Activated naive CD8-positive, alpha-beta T cell treated with anti-CD3 and anti-CD28 coated beads for 36 hours (primary cell): ENCODE data around the gene DAAM2. TPM values are rescaled to one million over a fixed set of nuclear protein-coding genes. Genes with fewer than 3 reads are reported as not detected.

Experiments used
- DNase-seq: peaks from one replicate; pipeline ENCODE4 v3.0.0; 2021
- H3K27ac Mint-ChIP-seq: one replicate; pipeline ENCODE4 v1.8.0; 2022; ENCODE audit warnings: mild to moderate bottlenecking, moderate library complexity, mixed read lengths
- H3K27me3 Mint-ChIP-seq: one replicate; pipeline ENCODE4 v1.8.0; 2022; ENCODE audit warnings: mild to moderate bottlenecking, mixed read lengths
- H3K36me3 Mint-ChIP-seq: one replicate; pipeline ENCODE4 v1.8.0; 2021; ENCODE audit warnings: mild to moderate bottlenecking, mixed read lengths
- H3K4me1 Mint-ChIP-seq: one replicate; pipeline ENCODE4 v1.8.0; 2021; ENCODE audit warnings: mixed read lengths
- H3K4me3 Mint-ChIP-seq: one replicate; pipeline ENCODE4 v1.8.0; 2022; ENCODE audit warnings: mild to moderate bottlenecking, moderate library complexity, mixed read lengths
- H3K9me3 Mint-ChIP-seq: one replicate; pipeline ENCODE4 v1.8.0; 2022; ENCODE audit warnings: mixed read lengths
- total RNA-seq, 2 experiments: library from RNA; stranded (reverse); gene quantifications; one replicate each; pipeline ENCODE4 v1.2.3, GENCODE V29; 2021

Gene DAAM2
- total RNA-seq: not detected

GRCh38 chr6:39791850-39792539 is at the start of gene DAAM2:
TSS of gene DAAM2 (plus strand) at chr6:39792376. CDS start at chr6:39856303, 63,927 bp downstream.
- peak; percentile 9 for DNase-seq

GRCh38 chr6:39746795-39747194 is 45.4 kb upstream of the DAAM2 start:
- no peak for DNase-seq
- Mint-ChIP-seq H3K36me3 (peaks cover 2% of the 10 kb centered on the region), H3K4me1 (no peaks in the 10 kb centered on the region), H3K27ac (no peak overlapping the region), H3K4me3 (no peak overlapping the region), H3K9me3 (peaks cover 2% of the 10 kb centered on the region), H3K27me3 (peaks cover 10% of the 10 kb centered on the region)

More at GRCh38 chr6:39791850-39792539, at the start of gene DAAM2:
- H3K4me3 Mint-ChIP-seq: peak within 1 kb of the TSS; percentile 10
- no peaks in the 10 kb centered on the region for H3K36me3 Mint-ChIP-seq
- no peaks in the 10 kb centered on the region for H3K4me1 Mint-ChIP-seq
- H3K9me3 Mint-ChIP-seq: no peaks in the 10 kb centered on the region
- H3K27ac Mint-ChIP-seq: no peak within 1 kb of the TSS
- peaks cover 55% of the 10 kb centered on the region for H3K27me3 Mint-ChIP-seq

- Mint-ChIP-seq H3K27me3 (peaks cover 10% of the 10 kb centered on the region), H3K27ac (no peak overlapping the region), H3K36me3 (no peaks in the 10 kb centered on the region), H3K4me1 (no peaks in the 10 kb centered on the region), H3K4me3 (no peak overlapping the region), H3K9me3 (no peaks in the 10 kb centered on the region)
- DNase-seq: no peak
Measured at GRCh38 chr6:39752835-39753724, 39.1 kb upstream of the DAAM2 start.

- no peaks in the 10 kb centered on the region for H3K4me1 Mint-ChIP-seq
- H3K4me3 Mint-ChIP-seq: no peak overlapping the region
- H3K27ac Mint-ChIP-seq: no peak overlapping the region
- H3K36me3 Mint-ChIP-seq: no peaks in the 10 kb centered on the region
- DNase-seq: no peak
- no peaks in the 10 kb centered on the region for H3K9me3 Mint-ChIP-seq
- peaks cover 10% of the 10 kb centered on the region for H3K27me3 Mint-ChIP-seq
Measured at GRCh38 chr6:39753725-39754045, 38.5 kb upstream of the DAAM2 start.

- peaks cover 7% of the 10 kb centered on the region for H3K27me3 Mint-ChIP-seq
- H3K4me1 Mint-ChIP-seq: no peaks in the 10 kb centered on the region
- no peak for DNase-seq
- no peaks in the 10 kb centered on the region for H3K9me3 Mint-ChIP-seq
- H3K27ac Mint-ChIP-seq: no peak overlapping the region
- no peaks in the 10 kb centered on the region for H3K36me3 Mint-ChIP-seq
- no peak overlapping the region for H3K4me3 Mint-ChIP-seq
Measured at GRCh38 chr6:39754514-39755115, 37.6 kb upstream of the DAAM2 start.

GRCh38 chr6:39755231-39755630 is 36.9 kb upstream of the DAAM2 start:
- no peaks in the 10 kb centered on the region for H3K36me3 Mint-ChIP-seq
- no peak overlapping the region for H3K27ac Mint-ChIP-seq
- H3K4me3 Mint-ChIP-seq: no peak overlapping the region
- H3K27me3 Mint-ChIP-seq: peaks cover 4% of the 10 kb centered on the region
- no peaks in the 10 kb centered on the region for H3K4me1 Mint-ChIP-seq
- H3K9me3 Mint-ChIP-seq: no peaks in the 10 kb centered on the region
- DNase-seq: no peak

GRCh38 chr6:39756582-39756981 is 35.6 kb upstream of the DAAM2 start:
- no peak for DNase-seq
- H3K27ac Mint-ChIP-seq: no peak overlapping the region
- H3K27me3 Mint-ChIP-seq: peaks cover 1% of the 10 kb centered on the region
- no peak overlapping the region for H3K4me3 Mint-ChIP-seq
- H3K36me3 Mint-ChIP-seq: no peaks in the 10 kb centered on the region
- H3K4me1 Mint-ChIP-seq: no peaks in the 10 kb centered on the region
- H3K9me3 Mint-ChIP-seq: no peaks in the 10 kb centered on the region

- H3K4me1 Mint-ChIP-seq: no peaks in the 10 kb centered on the region
- H3K27me3 Mint-ChIP-seq: peaks cover 14% of the 10 kb centered on the region
- no peak overlapping the region for H3K27ac Mint-ChIP-seq
- H3K9me3 Mint-ChIP-seq: no peaks in the 10 kb centered on the region
- no peak overlapping the region for H3K4me3 Mint-ChIP-seq
- DNase-seq: no peak
- H3K36me3 Mint-ChIP-seq: no peaks in the 10 kb centered on the region
Measured at GRCh38 chr6:39758905-39759605, 33.1 kb upstream of the DAAM2 start.

GRCh38 chr6:39760226-39760952 is 31.8 kb upstream of the DAAM2 start:
- no peak overlapping the region for H3K27ac Mint-ChIP-seq
- no peaks in the 10 kb centered on the region for H3K4me1 Mint-ChIP-seq
- no peaks in the 10 kb centered on the region for H3K9me3 Mint-ChIP-seq
- no peaks in the 10 kb centered on the region for H3K36me3 Mint-ChIP-seq
- no peak for DNase-seq
- no peak overlapping the region for H3K4me3 Mint-ChIP-seq
- H3K27me3 Mint-ChIP-seq: peaks cover 25% of the 10 kb centered on the region

GRCh38 chr6:39765508-39766065 is 26.6 kb upstream of the DAAM2 start:
- no peaks in the 10 kb centered on the region for H3K36me3 Mint-ChIP-seq
- peaks cover 40% of the 10 kb centered on the region for H3K27me3 Mint-ChIP-seq
- no peak overlapping the region for H3K27ac Mint-ChIP-seq
- no peaks in the 10 kb centered on the region for H3K4me1 Mint-ChIP-seq
- H3K9me3 Mint-ChIP-seq: no peaks in the 10 kb centered on the region
- H3K4me3 Mint-ChIP-seq: no peak overlapping the region
- DNase-seq: no peak

- H3K27me3 Mint-ChIP-seq: peaks cover 39% of the 10 kb centered on the region
- no peaks in the 10 kb centered on the region for H3K36me3 Mint-ChIP-seq
- H3K4me1 Mint-ChIP-seq: no peaks in the 10 kb centered on the region
- H3K9me3 Mint-ChIP-seq: no peaks in the 10 kb centered on the region
- H3K27ac Mint-ChIP-seq: no peak overlapping the region
- DNase-seq: no peak
- H3K4me3 Mint-ChIP-seq: no peak overlapping the region
Measured at GRCh38 chr6:39769012-39769411, 23.2 kb upstream of the DAAM2 start.

- Mint-ChIP-seq H3K9me3 (no peaks in the 10 kb centered on the region), H3K4me3 (no peak overlapping the region), H3K27me3 (peaks cover 28% of the 10 kb centered on the region), H3K4me1 (no peaks in the 10 kb centered on the region), H3K36me3 (no peaks in the 10 kb centered on the region), H3K27ac (no peak overlapping the region)
- DNase-seq: no peak
Measured at GRCh38 chr6:39770446-39770845, 21.7 kb upstream of the DAAM2 start.

- H3K27me3 Mint-ChIP-seq: peaks cover 17% of the 10 kb centered on the region
- no peak overlapping the region for H3K4me3 Mint-ChIP-seq
- no peaks in the 10 kb centered on the region for H3K36me3 Mint-ChIP-seq
Measured at GRCh38 chr6:39772559-39773273, 19.5 kb upstream of the DAAM2 start.

GRCh38 chr6:39773782-39774181 is 18.4 kb upstream of the DAAM2 start:
- H3K4me3 Mint-ChIP-seq: no peak overlapping the region
- no peak for DNase-seq
- peaks cover 17% of the 10 kb centered on the region for H3K27me3 Mint-ChIP-seq
- H3K4me1 Mint-ChIP-seq: no peaks in the 10 kb centered on the region
- H3K36me3 Mint-ChIP-seq: no peaks in the 10 kb centered on the region
- no peak overlapping the region for H3K27ac Mint-ChIP-seq
- H3K9me3 Mint-ChIP-seq: no peaks in the 10 kb centered on the region

More at GRCh38 chr6:39772559-39773273, 19.5 kb upstream of the DAAM2 start:
- H3K9me3 Mint-ChIP-seq: no peaks in the 10 kb centered on the region
- H3K27ac Mint-ChIP-seq: no peak overlapping the region
- no peak for DNase-seq
- no peaks in the 10 kb centered on the region for H3K4me1 Mint-ChIP-seq
